Dermis microvascular lymphatic vessel endothelial cell (primary cell): ENCODE measurements around the gene CCDC141. TPM values are rescaled to one million over a fixed set of nuclear protein-coding genes. Genes with fewer than 3 reads are reported as not detected.
"Not testable (repeated sequence)": the region's sequence is repeated elsewhere in the genome, so short reads cannot be mapped to it uniquely, and the experiment has no call there.

Source experiments
- DNase-seq, 2 donors: peaks; one replicate each; pipeline versions ENCODE4 v3.0.0 to v3.0.0-alpha.2; 2010; ENCODE audit warnings: low read depth in 2 of 2
- total RNA-seq: library from RNA; depleted of rRNA; stranded (reverse); fragments of >200 nt; gene quantifications from 2 replicates; pipeline ENCODE4 v1.2.1, GENCODE V29; 2014

CCDC141 gene
- 0.63 and 1.5 TPM in 2 replicates for total RNA-seq

GRCh38 chr2:179049546-179050311 is at the start of gene CCDC141:
TSS of gene CCDC141 (minus strand) at chr2:179050137. CDS start at chr2:179049941, 196 bp downstream.
- no peak for DNase-seq

GRCh38 chr2:179098080-179098689 is 48.2 kb upstream of the CCDC141 start:
- DNase-seq: no peak

GRCh38 chr2:179097131-179097530 is 47.2 kb upstream of the CCDC141 start:
- DNase-seq: no peak

- no peak for DNase-seq
Measured at GRCh38 chr2:179096090-179096489, 46.2 kb upstream of the CCDC141 start.

GRCh38 chr2:179092912-179093311 is 43.0 kb upstream of the CCDC141 start:
- not testable (repeated sequence) for DNase-seq

- no peak for DNase-seq
Measured at GRCh38 chr2:179082697-179083096, 32.8 kb upstream of the CCDC141 start.

- no peak for DNase-seq
Measured at GRCh38 chr2:179081954-179082353, 32.0 kb upstream of the CCDC141 start.

GRCh38 chr2:179072527-179072926 is 22.6 kb upstream of the CCDC141 start:
- no peak for DNase-seq

GRCh38 chr2:179071810-179072355 is 21.9 kb upstream of the CCDC141 start:
- peak; percentile 8 to 89 for DNase-seq

GRCh38 chr2:179070895-179071294 is 21.0 kb upstream of the CCDC141 start:
- no peak for DNase-seq

- no peak for DNase-seq
Measured at GRCh38 chr2:179069685-179070084, 19.7 kb upstream of the CCDC141 start.

GRCh38 chr2:179068991-179069643 is 19.2 kb upstream of the CCDC141 start:
- DNase-seq: no peak

GRCh38 chr2:179059026-179059700 is 9.2 kb upstream of the CCDC141 start:
- DNase-seq: no peak

- no peak for DNase-seq
Measured at GRCh38 chr2:179057737-179058136, 7.8 kb upstream of the CCDC141 start.

- DNase-seq: not testable (repeated sequence)
Measured at GRCh38 chr2:179053568-179053967, 3.6 kb upstream of the CCDC141 start.

GRCh38 chr2:179051250-179051649 is 1.3 kb upstream of the CCDC141 start:
- peak in 1 of 2 donors; percentile 17 for DNase-seq

- no peak for DNase-seq
Measured at GRCh38 chr2:179050755-179051154, 818 bp upstream of the CCDC141 start.

GRCh38 chr2:179049203-179049545 is 763 bp downstream of the CCDC141 start:
- DNase-seq: no peak

- DNase-seq: no peak
Measured at GRCh38 chr2:179048099-179048498, 1.8 kb downstream of the CCDC141 start.

GRCh38 chr2:179045602-179046001 is 4.3 kb downstream of the CCDC141 start:
- not testable (repeated sequence) for DNase-seq

GRCh38 chr2:179044500-179044899 is 5.4 kb downstream of the CCDC141 start:
- DNase-seq: no peak

- DNase-seq: no peak
Measured at GRCh38 chr2:179037807-179038206, 12.1 kb downstream of the CCDC141 start.
